NCI-H748 (cell line): ENCODE results near the gene P4HTM.

Experiments used
- DNase-seq: peaks from one replicate; lab custom pipeline; 2025; ENCODE audit not compliant: unreplicated experiment; lab: John Stamatoyannopoulos, UW

P4HTM gene

DNA sequence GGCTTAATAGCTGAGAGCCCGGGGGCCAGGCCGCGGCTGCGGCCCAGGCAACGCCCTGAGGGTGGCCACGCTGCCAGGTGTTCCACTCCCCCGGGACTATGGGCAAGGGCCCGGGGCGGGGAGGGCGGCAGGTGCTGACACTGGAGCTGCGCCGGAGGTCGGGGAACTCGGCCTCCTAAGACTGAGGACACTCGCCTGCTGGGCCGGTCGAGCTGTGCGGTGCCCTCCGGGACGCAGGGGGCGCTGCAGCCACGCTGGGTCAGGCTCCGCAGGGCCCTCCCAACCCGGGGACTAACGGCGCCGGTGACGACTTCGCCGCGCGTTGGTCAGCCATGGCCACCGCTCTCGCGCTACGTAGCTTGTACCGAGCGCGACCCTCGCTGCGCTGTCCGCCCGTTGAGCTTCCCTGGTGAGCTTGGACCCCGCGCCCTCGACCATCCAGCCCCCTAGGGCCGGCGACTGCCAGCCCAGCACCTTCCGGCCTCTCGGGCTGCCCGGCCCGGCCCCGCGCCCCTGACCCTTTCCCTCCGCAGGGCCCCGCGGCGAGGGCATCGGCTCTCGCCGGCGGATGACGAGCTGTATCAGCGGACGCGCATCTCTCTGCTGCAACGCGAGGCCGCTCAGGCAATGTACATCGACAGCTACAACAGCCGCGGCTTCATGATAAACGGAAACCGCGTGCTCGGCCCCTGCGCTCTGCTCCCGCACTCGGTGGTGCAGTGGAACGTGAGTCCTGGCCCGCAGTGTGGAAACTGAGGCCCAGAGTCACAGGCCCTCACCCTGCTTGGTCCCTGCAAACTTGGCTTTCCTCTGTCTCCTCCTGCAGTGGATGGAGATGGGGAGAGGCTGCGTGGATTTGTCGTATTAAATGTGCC lies 32.0 kb downstream of the P4HTM start, which contains the start of gene NDUFAF3:
TSS of gene NDUFAF3 (plus strand) at position 309 of the 875 bp plus-strand sequence. CDS start at position 333, 24 bp downstream.
- DNase-seq = peak; percentile 96

DNA sequence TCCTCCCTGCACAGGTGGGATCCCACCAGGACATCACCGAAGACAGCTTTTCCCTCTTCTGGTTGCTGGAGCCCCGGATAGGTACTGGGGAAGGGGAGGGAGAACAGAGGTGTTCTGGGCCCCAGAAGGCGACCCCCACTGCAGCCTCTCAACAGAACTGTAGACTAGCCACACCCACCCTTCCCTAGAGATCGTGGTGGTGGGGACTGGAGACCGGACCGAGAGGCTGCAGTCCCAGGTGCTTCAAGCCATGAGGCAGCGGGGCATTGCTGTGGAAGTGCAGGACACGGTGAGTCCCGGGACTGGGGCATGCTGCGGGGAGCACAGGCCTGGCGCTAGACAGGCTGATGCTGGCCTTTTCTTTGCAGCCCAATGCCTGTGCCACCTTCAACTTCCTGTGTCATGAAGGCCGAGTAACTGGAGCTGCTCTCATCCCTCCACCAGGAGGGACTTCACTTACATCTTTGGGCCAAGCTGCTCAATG lies 32.7 kb downstream of the P4HTM start:
- peak; percentile 32 for DNase-seq

- DNase-seq = no peak
Measured at GRCh38 chr3:49023775-49024174, 33.7 kb downstream of the P4HTM start.

GRCh38 chr3:49024449-49024848 lies 34.4 kb downstream of the P4HTM start:
- DNase-seq = no peak

DNA sequence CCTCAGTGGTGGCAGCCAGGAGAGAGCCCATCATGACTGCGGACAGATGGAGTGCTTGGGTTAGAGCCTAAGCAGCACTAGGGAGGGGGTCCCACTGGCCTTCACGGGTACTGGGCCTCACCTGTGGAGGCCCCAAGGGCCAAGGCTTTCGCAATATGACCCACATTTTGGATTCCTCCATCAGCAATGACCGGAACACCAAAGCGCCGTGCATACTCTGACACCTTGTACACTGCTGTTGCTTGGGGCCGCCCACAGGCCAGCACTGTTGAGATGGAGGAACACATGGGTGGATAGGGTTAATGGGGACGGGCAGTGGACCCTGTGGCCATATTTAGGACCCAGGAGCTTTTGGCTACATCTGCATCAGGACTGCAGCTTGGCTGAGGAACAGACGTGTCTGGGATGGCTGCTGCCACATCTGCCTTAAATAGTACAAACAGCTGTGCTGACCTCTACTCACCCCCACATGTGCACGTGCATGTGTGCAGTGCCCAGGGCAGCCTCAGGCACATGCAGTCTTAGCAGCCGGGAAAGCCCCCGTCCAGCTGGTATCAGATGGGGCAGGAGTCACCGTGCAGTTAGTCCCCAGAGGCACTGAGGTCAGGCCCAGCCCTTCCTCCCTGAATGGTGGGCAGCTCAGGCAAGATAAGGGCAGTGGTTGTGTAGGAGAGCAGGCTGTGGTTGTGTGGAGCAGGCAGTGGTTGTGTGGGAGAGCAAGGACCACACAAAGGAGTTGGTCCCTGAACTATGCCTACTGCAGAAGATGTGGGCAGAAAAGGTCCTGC lies 35.2 kb downstream of the P4HTM start:
- DNase-seq = no peak

DNA sequence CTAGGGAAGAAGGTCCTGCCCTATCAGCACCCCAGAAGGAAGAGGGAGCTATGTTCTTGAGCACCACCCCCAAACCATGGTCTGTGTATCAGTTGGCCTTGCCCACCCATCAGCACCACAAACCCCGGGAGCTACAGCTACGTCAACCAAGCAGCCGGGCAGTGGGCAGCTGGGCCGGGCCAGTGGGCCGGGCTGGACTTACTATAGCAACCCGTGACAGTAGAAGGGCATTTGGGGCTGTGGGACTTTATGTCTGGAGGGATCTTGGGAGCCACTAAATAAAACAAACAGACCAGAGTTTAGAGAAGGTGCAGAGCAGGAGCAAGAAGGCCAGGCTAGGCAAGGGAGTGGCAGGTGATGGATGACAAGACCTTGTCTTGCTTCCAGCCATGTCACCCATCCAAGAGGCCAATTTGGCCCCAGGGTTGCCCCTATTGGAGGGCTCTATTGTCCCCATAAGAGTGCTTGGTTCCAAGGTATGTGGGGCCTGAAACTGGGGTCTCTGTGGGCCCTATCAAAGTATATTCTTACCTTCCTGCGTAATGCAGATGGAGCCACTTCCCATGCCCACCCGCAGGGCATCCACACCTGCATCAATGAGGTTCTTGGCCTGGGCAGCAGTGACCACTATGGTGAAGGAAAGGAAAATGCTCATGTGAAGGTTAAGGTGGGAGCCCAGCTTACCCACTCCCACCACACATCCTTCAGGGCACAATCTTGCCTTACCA lies 35.9 kb downstream of the P4HTM start:
- no peak for DNase-seq

- DNase-seq = no peak
Measured at GRCh38 chr3:49026536-49026935, 36.5 kb downstream of the P4HTM start.

GRCh38 chr3:49027634-49028033 lies 37.6 kb downstream of the P4HTM start:
- no peak for DNase-seq

DNA sequence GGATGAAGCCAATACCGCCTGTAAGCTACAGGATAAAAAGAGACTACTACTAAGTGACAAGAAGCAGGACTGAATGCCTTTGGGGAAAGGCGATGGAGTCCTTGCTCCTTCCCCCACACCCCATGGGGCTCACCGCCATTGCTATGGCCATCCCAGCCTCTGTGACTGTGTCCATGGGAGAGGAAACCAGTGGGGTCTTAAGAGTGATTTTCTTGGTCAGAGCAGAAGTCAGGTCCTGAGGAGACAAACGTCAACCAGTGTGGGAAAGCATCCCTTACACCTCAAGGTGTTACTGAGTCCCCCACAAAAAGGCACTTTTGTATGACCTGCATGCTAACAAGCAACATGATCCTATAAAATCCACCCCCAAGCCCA lies 38.2 kb downstream of the P4HTM start:
- no peak for DNase-seq

GRCh38 chr3:49028673-49029562 lies 38.9 kb downstream of the P4HTM start, which contains the start of gene IMPDH2:
IMPDH2 (minus strand) TSS chr3:49029398; CDS start chr3:49029350, 48 bp downstream.
- DNase-seq = peak; percentile 91

- DNase-seq = no peak
Measured at GRCh38 chr3:49029563-49029884, 39.5 kb downstream of the P4HTM start.

DNA sequence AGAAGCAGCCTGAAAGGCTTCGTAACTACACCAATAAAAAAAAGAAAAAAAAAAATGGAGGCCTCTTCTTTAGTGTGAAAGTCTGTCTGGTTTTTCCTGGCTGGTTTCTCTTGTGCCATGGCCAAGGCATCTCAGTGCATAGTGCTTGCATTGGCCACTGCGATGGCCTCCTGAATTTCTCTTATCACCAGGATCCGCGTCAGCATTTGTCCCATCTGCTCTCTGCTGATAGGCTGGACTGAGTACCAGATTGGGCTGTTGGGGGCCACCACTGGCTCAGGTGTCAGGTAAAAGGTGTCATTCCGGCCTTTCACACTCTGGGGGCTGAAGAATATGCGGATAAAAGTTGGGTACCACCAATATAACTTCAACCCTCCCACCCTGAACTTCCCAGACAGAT lies 40.3 kb downstream of the P4HTM start:
- DNase-seq = no peak

DNA sequence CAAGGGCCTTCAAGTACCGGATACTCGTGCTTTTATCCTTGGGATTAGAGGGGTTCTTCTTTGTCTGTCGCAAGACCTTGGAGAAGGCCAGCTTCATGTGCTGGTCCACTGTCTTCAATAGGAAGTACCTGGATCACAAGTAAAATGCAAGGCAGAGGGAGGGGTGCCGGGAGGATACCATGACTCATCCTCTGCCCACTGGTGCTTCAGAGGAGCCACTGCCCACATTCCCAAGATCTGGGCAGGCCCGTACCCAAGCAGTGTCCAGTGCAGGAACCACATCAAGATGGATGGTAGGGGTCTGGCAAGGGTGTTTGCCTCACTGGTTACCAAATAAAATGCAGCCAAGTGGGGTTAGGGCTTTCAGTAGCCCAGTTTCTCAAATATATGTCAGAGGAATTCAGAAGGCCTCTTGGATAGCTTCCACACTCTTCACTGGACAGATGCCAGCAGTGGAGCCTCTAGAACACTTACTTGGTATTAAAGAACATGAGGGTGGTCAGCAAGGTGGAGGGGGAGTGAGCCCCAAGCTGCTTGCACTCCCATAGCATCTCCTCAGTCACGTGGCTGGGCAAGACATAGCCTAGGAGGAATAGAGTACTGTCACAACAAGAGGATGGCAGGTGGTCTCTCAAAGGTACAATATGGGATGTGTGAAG lies 42.7 kb downstream of the P4HTM start:
- no peak for DNase-seq

GRCh38 chr3:49034650-49035049 lies 44.6 kb downstream of the P4HTM start:
- DNase-seq = no peak

- no peak for DNase-seq
Measured at GRCh38 chr3:49035281-49035680, 45.2 kb downstream of the P4HTM start.

GRCh38 chr3:49053543-49053942 lies 63.5 kb downstream of the P4HTM start:
- no peak for DNase-seq

GRCh38 chr3:49054344-49054862 lies 64.4 kb downstream of the P4HTM start:
- DNase-seq = no peak
